Smooth muscle cell (in vitro differentiated cells): ENCODE results near the gene ITIH4. TPM values are rescaled to one million over a fixed set of nuclear protein-coding genes. Genes with fewer than 3 reads are reported as not detected.
A peak's percentile ranks its signal among the peaks of the same experiment; 100 is the strongest.

Experiments
- DNase-seq: peaks from one replicate; lab custom pipeline; 2025; ENCODE audit not compliant: unreplicated experiment; lab: John Stamatoyannopoulos, UW
- H2AFZ ChIP-seq: fragments of 200-600 bp; sonication (generic); 2 replicates; pipeline ENCODE4 v1.6.0; 2016; ENCODE audit warnings: antibody characterized with exemption, low read depth, mild to moderate bottlenecking
- H3F3A ChIP-seq: fragments of 200-600 bp; sonication (generic); 2 replicates; pipeline ENCODE4 v1.6.0; 2017; ENCODE audit warnings: antibody characterized with exemption, low read depth
- H3K27ac ChIP-seq: fragments of 200-600 bp; sonication (generic); 2 replicates; pipeline ENCODE4 v1.5.1; 2016; ENCODE audit warnings: low read depth, mild to moderate bottlenecking
- H3K27me3 ChIP-seq: fragments of 200-600 bp; sonication (generic); 2 replicates; pipeline ENCODE4 v1.6.1; 2016; ENCODE audit warnings: low read depth, mild to moderate bottlenecking
- H3K36me3 ChIP-seq: fragments of 200-600 bp; sonication (generic); 2 replicates; pipeline ENCODE4 v1.5.1; 2016; ENCODE audit warnings: low read depth
- H3K4me1 ChIP-seq: fragments of 200-600 bp; sonication (generic); 2 replicates; pipeline ENCODE4 v1.5.1; 2016; ENCODE audit warnings: low read depth
- H3K4me2 ChIP-seq: fragments of 200-600 bp; sonication (generic); 2 replicates; pipeline ENCODE4 v1.6.0; 2016; ENCODE audit warnings: mild to moderate bottlenecking
- H3K4me3 ChIP-seq: fragments of 200-600 bp; sonication (generic); 2 replicates; pipeline ENCODE4 v1.5.1; 2016; ENCODE audit warnings: mild to moderate bottlenecking
- H3K79me2 ChIP-seq: fragments of 200-600 bp; sonication (generic); 2 replicates; pipeline ENCODE4 v1.6.0; 2016; ENCODE audit warnings: low read depth, mild to moderate bottlenecking
- H3K9ac ChIP-seq: fragments of 200-600 bp; sonication (generic); 2 replicates; pipeline ENCODE4 v1.6.0; 2016; ENCODE audit warnings: low read depth
- H3K9me3 ChIP-seq: fragments of 200-600 bp; sonication (generic); replicated peaks from 2 replicates; pipeline ENCODE4 v1.5.1; 2016; ENCODE audit warnings: low read depth
- H4K20me1 ChIP-seq: fragments of 200-600 bp; sonication (generic); 2 replicates; pipeline ENCODE4 v1.6.0; 2016; ENCODE audit warnings: low read depth
- CTCF ChIP-seq: fragments of 200-600 bp; sonication (generic); IDR thresholded peaks from 2 replicates; pipeline ENCODE4 v1.5.1; 2017; ENCODE audit warnings: borderline replicate concordance, mild to moderate bottlenecking, antibody characterized with exemption; ENCODE audit not compliant: insufficient read depth, poor library complexity, severe bottlenecking
- WGBS: methylation state at CpG from one replicate; pipeline ENCODE4 v1.1.7; 2016; ENCODE audit warnings: low lambda C conversion rate; 5-methylcytosine and 5-hydroxymethylcytosine counted together
- polyA plus RNA-seq: library from polyadenylated mRNA; unstranded; fragments of >200 nt; fragmentation: Nextera tagmentation; extraction: Ambion mirVana; gene quantifications from 2 replicates; pipeline ENCODE4 v1.2.1, GENCODE V29; 2016
- total RNA-seq: library from RNA; depleted of rRNA; stranded (reverse); fragments of >200 nt; gene quantifications from 2 replicates; pipeline ENCODE4 v1.2.3, GENCODE V29; 2014

ITIH4 gene
- total and polyA plus RNA-seq, 2 experiments from 2014 or later, result 1.6 TPM

- H3K27ac ChIP-seq, result no peak overlapping the region
- no peak overlapping the region for H3K9ac ChIP-seq
- H3K27me3 ChIP-seq, result no peaks in the 10 kb centered on the region
- H3K4me2 ChIP-seq, result peak overlapping the region; percentile 98
- no peaks in the 10 kb centered on the region for H3F3A ChIP-seq
- no peaks in the 10 kb centered on the region for H4K20me1 ChIP-seq
- H3K9me3 ChIP-seq, result no peaks in the 10 kb centered on the region
- peaks cover 23% of the 10 kb centered on the region for H3K79me2 ChIP-seq
- H3K36me3 ChIP-seq, result no peaks in the 10 kb centered on the region
- peak overlapping the region; percentile 98 for H2AFZ ChIP-seq
- TF ChIP-seq CTCF, result no peak
- peaks cover 10% of the 10 kb centered on the region for H3K4me1 ChIP-seq
- H3K4me3 ChIP-seq, result no peak overlapping the region
- DNase-seq, result no peak
- 92% methylated on average over 10 of the region's 10 CpGs for WGBS
Measured at GRCh38 chr3:52771702-52772101, 58.8 kb downstream of the ITIH4 start.

GRCh38 chr3:52771334-52771681 lies 59.2 kb downstream of the ITIH4 start:
- no peaks in the 10 kb centered on the region for H3F3A ChIP-seq
- H3K4me2 ChIP-seq, result peak overlapping the region; percentile 98
- H3K4me3 ChIP-seq, result peak overlapping the region; percentile 97
- peaks cover 10% of the 10 kb centered on the region for H3K4me1 ChIP-seq
- peak overlapping the region; percentile 98 for H2AFZ ChIP-seq
- peak overlapping the region; percentile 62 for H3K9ac ChIP-seq
- H4K20me1 ChIP-seq, result no peaks in the 10 kb centered on the region
- H3K79me2 ChIP-seq, result peaks cover 23% of the 10 kb centered on the region
- H3K9me3 ChIP-seq, result no peaks in the 10 kb centered on the region
- WGBS, result 52% methylated on average over 5 of the region's 5 CpGs
- DNase-seq, result no peak
- H3K36me3 ChIP-seq, result peaks cover under 1% of the 10 kb centered on the region
- no peak for TF ChIP-seq CTCF
- peak overlapping the region; percentile 10 for H3K27ac ChIP-seq
- no peaks in the 10 kb centered on the region for H3K27me3 ChIP-seq

- DNase-seq, result peak; percentile 77
- no peaks in the 10 kb centered on the region for H3K9me3 ChIP-seq
- H3K9ac ChIP-seq, result peak within 1 kb of the TSS; percentile 77
- peaks cover 7% of the 10 kb centered on the region for H3K36me3 ChIP-seq
- peak within 1 kb of the TSS; percentile 53 for H3K27ac ChIP-seq
- 1% methylated on average over 66 of the region's 67 CpGs for WGBS
- peak within 1 kb of the TSS; percentile 98 for H2AFZ ChIP-seq
- no peak for TF ChIP-seq CTCF
- no peaks in the 10 kb centered on the region for H4K20me1 ChIP-seq
- no peaks in the 10 kb centered on the region for H3F3A ChIP-seq
- no peaks in the 10 kb centered on the region for H3K27me3 ChIP-seq
- H3K79me2 ChIP-seq, result peaks cover 23% of the 10 kb centered on the region
- H3K4me2 ChIP-seq, result peak within 1 kb of the TSS; percentile 98
- peak within 1 kb of the TSS; percentile 97 for H3K4me3 ChIP-seq
- H3K4me1 ChIP-seq, result peaks cover 10% of the 10 kb centered on the region
Measured at GRCh38 chr3:52770496-52771333, 59.8 kb downstream of the ITIH4 start, which contains the start of gene NEK4. Gene NEK4 (minus strand): TSS chr3:52770940. CDS start chr3:52770746, 194 bp downstream.
